HG03135 (cell line): ENCODE measurements around the gene SESTD1.

Experiments used
- ATAC-seq: cut with Tn5 transposase; IDR thresholded peaks from one replicate; pipeline ENCODE4 v1.9.1; 2021; ENCODE audit warnings: mild to moderate bottlenecking, moderate library complexity; ENCODE audit not compliant: unreplicated experiment

The SESTD1 gene

DNA sequence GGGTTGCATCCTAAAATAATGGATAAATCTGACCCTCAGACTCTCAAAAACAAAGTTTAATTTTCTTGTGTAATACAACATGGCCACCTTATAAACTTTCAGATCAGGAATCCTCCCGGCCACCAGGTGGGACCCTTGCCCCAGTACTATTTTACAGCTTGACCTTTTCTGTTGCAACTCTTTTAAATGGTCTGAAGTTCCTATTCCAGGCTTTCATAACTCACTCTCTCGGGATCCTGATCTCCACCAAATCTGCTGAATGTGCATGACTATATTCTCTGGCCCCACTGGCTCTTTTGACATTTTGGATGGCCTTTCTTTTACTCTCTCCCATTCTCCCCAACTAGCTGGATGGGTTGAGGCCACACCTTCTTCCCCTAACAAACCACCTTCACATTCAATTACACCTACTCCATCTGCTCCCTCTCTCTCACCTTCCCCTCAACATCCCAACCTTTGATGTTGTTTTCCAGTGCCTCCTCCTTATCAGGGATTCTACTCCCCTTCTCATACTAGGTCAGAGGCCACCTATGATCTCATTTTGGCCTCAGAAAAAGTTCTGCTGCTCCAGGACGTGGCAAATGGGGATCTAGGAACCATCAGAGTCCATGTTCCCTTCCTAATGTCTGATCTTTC lies 70.8 kb downstream of the SESTD1 start:
- ATAC-seq, result no peak

DNA sequence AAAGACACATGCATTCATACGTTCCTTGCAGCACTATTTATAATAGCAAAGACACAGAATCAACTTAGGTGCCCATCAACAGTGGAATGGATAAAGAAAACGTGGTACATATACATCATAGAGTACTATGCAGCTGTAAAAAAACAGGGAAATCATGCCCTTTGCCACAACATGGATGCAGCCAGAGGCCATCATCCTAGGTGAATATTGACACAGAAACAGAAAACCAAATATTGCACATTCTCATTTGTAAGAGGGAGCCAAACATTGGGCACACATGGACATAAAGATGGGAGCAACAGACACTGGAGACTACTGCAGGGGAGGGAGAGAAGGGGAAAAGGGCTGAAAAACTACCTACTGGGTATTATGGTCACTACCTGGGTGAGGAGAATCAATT lies 73.5 kb downstream of the SESTD1 start:
- ATAC-seq, result no peak

GRCh38 chr2:179186126-179186525 lies 78.5 kb downstream of the SESTD1 start:
- ATAC-seq, result no peak

- no peak for ATAC-seq
Observed at GRCh38 chr2:179184610-179185009, 80.0 kb downstream of the SESTD1 start.

GRCh38 chr2:179181002-179181401 lies 83.6 kb downstream of the SESTD1 start:
- ATAC-seq, result peak; percentile 78

GRCh38 chr2:179180242-179180641 lies 84.4 kb downstream of the SESTD1 start:
- no peak for ATAC-seq

GRCh38 chr2:179179719-179180118 lies 84.9 kb downstream of the SESTD1 start:
- no peak for ATAC-seq

DNA sequence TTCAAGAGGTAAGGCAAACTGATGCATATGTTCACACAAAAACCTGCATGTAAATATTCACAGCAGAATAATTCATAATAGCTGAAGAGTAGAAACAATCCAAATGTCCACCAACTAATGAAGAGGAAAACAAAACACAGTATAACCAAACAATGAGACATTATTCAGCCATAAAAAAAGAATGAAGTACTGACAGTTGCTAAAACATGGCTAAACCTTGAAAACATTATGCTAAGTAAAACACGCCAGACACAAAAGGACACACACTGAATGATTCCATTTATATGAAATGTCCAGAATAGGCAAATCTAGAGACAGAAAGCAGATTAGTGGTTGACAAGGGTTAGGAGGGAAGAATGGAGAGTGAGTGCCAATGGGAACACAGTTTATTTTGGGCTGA lies 86.9 kb downstream of the SESTD1 start:
- no peak for ATAC-seq

DNA sequence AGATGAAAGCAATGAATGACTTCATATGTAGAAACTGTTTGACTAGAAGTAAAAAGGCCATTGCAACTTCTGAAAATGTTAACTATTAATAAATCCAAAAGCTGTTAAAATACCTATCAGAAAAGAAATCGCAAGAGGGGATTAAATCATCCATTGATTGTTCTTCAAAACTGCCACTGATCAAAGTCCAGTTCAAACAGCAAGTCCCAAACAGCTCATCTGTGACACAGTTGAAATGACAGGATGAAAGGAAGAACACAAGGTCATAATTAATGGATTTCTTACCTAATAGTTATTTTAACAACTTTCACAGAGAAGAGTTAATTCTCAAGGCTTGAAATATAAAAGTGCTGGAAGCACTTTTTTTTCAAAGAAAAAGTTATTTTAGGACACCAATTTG lies 90.4 kb downstream of the SESTD1 start:
- ATAC-seq, result no peak

DNA sequence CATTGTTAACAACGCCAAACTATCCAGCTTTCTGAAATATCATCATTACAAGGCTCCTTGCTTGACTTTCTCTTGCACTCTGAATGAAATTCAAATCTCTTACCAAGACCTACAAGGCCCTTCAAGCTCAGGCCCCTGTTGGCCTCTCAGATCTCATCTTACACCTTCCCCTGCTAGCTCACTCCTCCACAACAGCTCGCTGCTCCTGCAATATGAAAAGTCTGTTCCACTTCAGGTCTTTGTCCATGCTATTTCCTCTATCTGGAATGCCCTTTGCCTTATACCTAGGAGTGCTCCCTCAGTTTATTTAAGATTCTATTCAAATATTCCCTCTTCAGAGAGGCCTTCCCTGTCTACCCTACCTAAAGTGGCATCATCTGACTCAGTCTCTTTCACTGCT lies 91.7 kb downstream of the SESTD1 start:
- no peak for ATAC-seq

DNA sequence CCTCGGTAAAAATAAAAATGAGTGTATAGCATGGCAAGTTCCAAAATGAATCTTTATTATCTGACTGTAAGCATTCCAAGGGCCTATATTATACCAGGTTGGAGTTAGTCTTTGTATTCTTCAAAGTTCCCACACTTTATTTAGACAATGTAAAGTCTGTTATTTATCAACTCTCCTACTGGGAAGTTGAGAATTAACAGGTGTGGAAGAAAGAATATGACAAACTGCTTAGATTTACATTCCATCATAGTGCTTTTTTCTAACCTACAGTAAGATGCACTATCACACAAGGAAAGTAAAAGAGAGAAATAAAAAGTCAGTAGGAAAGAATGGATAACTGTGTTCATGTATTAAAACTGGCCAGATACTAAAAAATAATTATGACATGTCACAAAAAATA lies 93.3 kb downstream of the SESTD1 start:
- no peak for ATAC-seq

GRCh38 chr2:179170901-179171300 lies 93.7 kb downstream of the SESTD1 start:
- ATAC-seq, result no peak

DNA sequence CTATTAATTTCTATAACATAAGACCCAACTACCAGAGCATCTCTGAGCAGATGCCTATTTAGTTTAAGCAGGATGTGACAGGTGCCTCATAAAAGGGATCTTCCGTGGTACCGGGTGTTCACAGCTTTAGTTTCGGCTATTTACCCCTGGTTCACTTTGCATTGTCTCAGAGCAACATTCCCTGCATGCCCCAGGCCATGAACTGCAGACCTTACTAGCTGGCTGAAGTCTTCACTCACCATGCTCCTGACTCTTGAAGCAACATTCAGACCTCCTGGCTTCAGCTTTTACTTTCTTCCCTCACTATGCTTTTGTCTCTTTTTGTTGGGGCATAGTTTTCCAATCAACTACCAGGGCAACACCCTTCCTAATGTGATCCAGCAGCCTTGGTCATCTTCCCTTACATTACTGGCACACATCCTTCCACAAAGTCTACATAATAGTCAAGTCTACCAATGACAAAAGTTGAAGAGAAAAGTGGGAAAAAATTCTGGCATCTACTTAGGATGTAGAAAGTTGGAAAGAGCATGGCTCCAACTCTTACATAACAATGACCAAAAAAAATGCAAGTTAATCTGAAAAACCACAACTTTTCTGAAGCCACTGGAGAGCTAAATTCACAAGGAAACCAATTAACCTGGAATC lies 99.2 kb downstream of the SESTD1 start:
- no peak for ATAC-seq

- ATAC-seq, result no peak
Observed at GRCh38 chr2:179141206-179141605, 123.4 kb downstream of the SESTD1 start.

DNA sequence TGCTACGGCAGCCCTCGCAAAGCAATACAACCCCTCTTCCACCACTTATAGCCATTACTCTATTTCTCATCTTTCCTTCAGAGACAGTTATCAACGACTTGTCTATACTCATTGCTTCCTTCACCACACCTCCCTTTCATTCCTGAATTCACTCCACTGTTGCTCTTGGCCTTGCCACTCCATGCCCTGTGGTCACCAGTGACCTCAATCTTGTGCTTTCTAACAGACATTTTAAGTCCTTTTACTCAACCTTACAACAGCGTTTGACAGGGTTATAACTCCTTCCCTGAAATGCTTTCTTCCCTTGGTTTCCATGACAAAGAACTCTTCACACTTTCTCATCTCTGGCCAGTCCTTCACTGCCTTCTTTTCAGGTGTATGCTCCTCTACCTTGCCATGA lies 124.1 kb downstream of the SESTD1 start:
- no peak for ATAC-seq

DNA sequence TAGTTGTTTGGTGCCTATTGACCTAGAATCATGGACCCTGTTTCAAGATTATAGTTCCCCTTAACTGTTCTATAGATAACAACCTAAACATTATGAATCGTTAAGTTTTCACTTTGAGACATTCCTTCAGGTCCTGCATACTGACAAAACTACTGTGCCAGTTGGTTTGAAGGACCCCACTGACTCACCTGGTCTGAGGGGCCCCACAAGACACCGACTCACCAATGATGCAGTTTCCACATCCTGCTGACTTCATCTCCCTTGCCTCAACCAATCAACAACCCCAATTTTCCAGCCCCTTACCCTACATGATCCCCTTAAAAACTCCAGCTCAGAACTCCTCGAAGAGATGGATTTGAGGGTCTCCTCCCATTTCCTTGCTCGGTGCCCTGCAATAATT lies 125.1 kb downstream of the SESTD1 start:
- no peak for ATAC-seq

GRCh38 chr2:179137200-179137759 lies 127.4 kb downstream of the SESTD1 start:
- ATAC-seq, result no peak

- no peak for ATAC-seq
Observed at GRCh38 chr2:179133016-179133415, 131.6 kb downstream of the SESTD1 start.

GRCh38 chr2:179132076-179132475 lies 132.6 kb downstream of the SESTD1 start:
- no peak for ATAC-seq

- no peak for ATAC-seq
Observed at GRCh38 chr2:179130560-179130959, 134.1 kb downstream of the SESTD1 start.

DNA sequence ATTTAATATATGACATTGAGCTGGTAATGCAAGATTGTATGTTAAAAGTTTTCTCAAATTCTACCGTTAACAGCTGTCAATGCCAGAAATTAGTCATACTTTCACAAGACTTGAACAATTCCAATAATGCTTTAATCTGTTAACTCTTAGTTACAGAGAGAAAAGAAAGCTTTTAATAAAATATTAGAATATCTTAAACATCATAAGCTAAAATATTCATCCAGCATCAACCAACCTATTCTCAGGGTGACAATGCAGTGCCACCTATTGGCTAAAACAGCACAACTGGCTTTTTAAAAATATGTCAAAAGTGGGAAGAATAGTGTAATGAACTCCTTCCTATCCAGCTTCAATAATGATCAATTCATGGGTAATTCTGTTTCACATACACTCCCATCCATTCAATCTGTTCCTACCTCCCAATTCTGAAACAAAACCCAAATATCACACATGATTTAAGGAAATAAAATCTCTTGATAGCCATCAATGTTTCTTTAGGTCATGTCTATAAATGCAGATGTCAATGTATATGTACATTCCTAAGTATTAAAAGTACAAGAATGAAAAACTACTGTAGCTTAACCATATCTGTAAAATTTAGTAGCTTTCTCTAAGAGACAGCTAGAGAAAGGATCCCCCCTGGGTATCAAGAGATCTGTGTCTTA lies 134.9 kb downstream of the SESTD1 start:
- ATAC-seq, result no peak

DNA sequence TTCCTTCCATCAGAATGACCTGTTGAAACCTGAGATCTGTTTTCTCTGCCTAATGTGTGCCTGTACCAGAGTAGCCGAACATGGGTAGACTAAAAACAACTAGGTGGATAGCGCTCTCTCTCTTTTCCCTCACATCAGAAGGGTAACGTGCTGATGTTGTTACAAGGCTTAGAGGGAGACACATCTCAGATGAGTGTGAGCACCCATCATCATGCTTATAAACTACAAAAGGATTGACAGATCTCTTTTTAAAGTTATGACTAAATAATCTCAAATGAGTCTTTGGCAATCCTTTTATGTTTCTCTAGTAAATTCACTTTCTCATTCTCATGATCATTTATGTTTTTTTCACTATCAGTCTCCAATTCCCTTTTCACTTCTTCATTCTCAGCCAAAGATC lies 139.2 kb downstream of the SESTD1 start:
- ATAC-seq, result no peak
